Endothelial cell of umbilical vein (primary cell): ENCODE data around the gene HIVEP3. TPM values are rescaled to one million over a fixed set of nuclear protein-coding genes. Genes with fewer than 3 reads are reported as not detected.

Source experiments
- BruUV-seq: library from RNA; stranded (reverse); fragments of 400-500 nt; replicated peaks from 2 replicates; lab custom pipeline; 2021; lab: Mats Ljungman, UMichigan
- CTCF ChIA-PET: fragments of 300-600, 350-600 bp; sonication (Branson Sonifier 250); formaldehyde crosslinking; loops from one replicate; lab custom pipeline; 2021; ENCODE audit warnings: antibody characterized with exemption, inconsistent platforms; lab: Charles Lee
- POLR2A ChIA-PET: fragments of 300-600, 350-600 bp; sonication (Branson Sonifier 250); formaldehyde crosslinking; loops from one replicate; lab custom pipeline; 2021; ENCODE audit warnings: antibody characterized with exemption, inconsistent platforms; lab: Charles Lee
- DNase-seq: peaks from one replicate; pipeline ENCODE4 v3.0.0-alpha.2; 2011; ENCODE audit warnings: low read depth, low spot score
- FAIRE-seq: peaks from 2 replicates; lab custom pipeline; 2011; peaks lifted over from hg19 to GRCh38; lab: Jason Lieb, UNC
- H2AFZ ChIP-seq: 2 replicates; pipeline ENCODE4 v1.6.0; 2012; ENCODE audit warnings: low read depth, low read length, control low read depth, inconsistent platforms
- H3K27ac ChIP-seq: 2 replicates; pipeline ENCODE4 v1.5.1; 2011; ENCODE audit warnings: low read depth, mild to moderate bottlenecking, control low read depth, low read length, moderate library complexity; ENCODE audit not compliant: insufficient read depth
- H3K27me3 ChIP-seq, 2 experiments: 2 replicates each; pipeline versions ENCODE4 v1.6.0 to v1.6.1; 2011; ENCODE audit warnings: low read length in 2 of 2, mixed read lengths in 1 of 2; ENCODE audit not compliant: control insufficient read depth in 2 of 2, insufficient read depth in 2 of 2
- H3K36me3 ChIP-seq, 2 experiments: 2 replicates in 1 of 2; 3 replicates in 1 of 2; pipeline ENCODE4 v1.5.1; 2011; ENCODE audit warnings: low read length in 2 of 2, mild to moderate bottlenecking in 1 of 2, moderate library complexity in 1 of 2; ENCODE audit not compliant: control insufficient read depth in 2 of 2, insufficient read depth in 2 of 2; ENCODE audit errors: extremely low read depth in 1 of 2
- H3K4me1 ChIP-seq: 3 replicates; pipeline ENCODE4 v1.5.1; 2011; ENCODE audit warnings: mild to moderate bottlenecking, low read length; ENCODE audit not compliant: control insufficient read depth, insufficient read depth; ENCODE audit errors: extremely low read depth
- H3K4me2 ChIP-seq: 2 replicates; pipeline ENCODE4 v1.6.1; 2011; ENCODE audit warnings: low read length, control low read depth, mixed read lengths; ENCODE audit not compliant: insufficient read depth
- H3K4me3 ChIP-seq, 3 experiments: fragments of 200-600 bp in 1 of 3; sonication (generic), shearing (Covaris generic) in 1 of 3; replicated peaks in 1 of 3; 2 replicates each; pipeline ENCODE4 v1.5.1; 2011 to 2016; ENCODE audit warnings: control low read depth in 3 of 3, low read length in 3 of 3, mild to moderate bottlenecking in 2 of 3, inconsistent platforms in 1 of 3, low read depth in 1 of 3, moderate library complexity in 1 of 3; ENCODE audit not compliant: insufficient read depth in 1 of 3
- H3K79me2 ChIP-seq: 2 replicates; pipeline ENCODE4 v1.6.0; 2012; ENCODE audit warnings: low read length, inconsistent platforms; ENCODE audit not compliant: control insufficient read depth, insufficient read depth
- H3K9ac ChIP-seq: replicated peaks from 2 replicates; pipeline ENCODE3; 2011; ENCODE audit warnings: low read length, control low read depth; ENCODE audit not compliant: insufficient read depth; ENCODE audit errors: extremely low read depth
- H3K9me1 ChIP-seq: replicated peaks from 3 replicates; pipeline ENCODE4 v1.6.0; 2011; ENCODE audit warnings: mild to moderate bottlenecking, low read length; ENCODE audit not compliant: control insufficient read depth, insufficient read depth; ENCODE audit errors: extremely low read depth
- H3K9me3 ChIP-seq: replicated peaks from 2 replicates; pipeline ENCODE4 v1.5.1; 2012; ENCODE audit warnings: low read length, inconsistent platforms; ENCODE audit not compliant: control insufficient read depth, insufficient read depth
- H4K20me1 ChIP-seq: replicated peaks from 2 replicates; pipeline ENCODE3; 2011; ENCODE audit warnings: mild to moderate bottlenecking, low read length; ENCODE audit not compliant: control insufficient read depth, insufficient read depth; ENCODE audit errors: extremely low read depth
- EZH2 ChIP-seq: IDR thresholded peaks from 2 replicates; pipeline ENCODE4 v1.6.1; 2012; ENCODE audit warnings: borderline replicate concordance, low read depth, mild to moderate bottlenecking, moderate library complexity, low read length, inconsistent platforms; ENCODE audit not compliant: severe bottlenecking
- FOS ChIP-seq: IDR thresholded peaks from 2 replicates; pipeline ENCODE4 v1.6.1; 2011; ENCODE audit warnings: mild to moderate bottlenecking, low read length, moderate library complexity, borderline replicate concordance; ENCODE audit not compliant: insufficient read depth
- GATA2 ChIP-seq: IDR thresholded peaks from 2 replicates; pipeline ENCODE4 v1.7.0; 2011; ENCODE audit warnings: low read depth, mild to moderate bottlenecking, moderate library complexity, mixed read lengths, low read length; ENCODE audit not compliant: insufficient read length, insufficient read depth
- JUN ChIP-seq: IDR thresholded peaks from 2 replicates; pipeline ENCODE4 v1.6.1; 2011; ENCODE audit warnings: borderline replicate concordance, low read depth; ENCODE audit not compliant: insufficient read length, insufficient read depth
- MAX ChIP-seq: IDR thresholded peaks from 2 replicates; pipeline ENCODE4 v1.6.1; 2011; ENCODE audit not compliant: insufficient read depth, insufficient read length
- MYC ChIP-seq: IDR thresholded peaks from one replicate; pipeline ENCODE4 v1.6.1; 2011; ENCODE audit warnings: mild to moderate bottlenecking, low read depth, low read length
- POLR2A ChIP-seq: IDR thresholded peaks from 2 replicates; pipeline ENCODE4 v1.6.1; 2012; ENCODE audit warnings: low read depth, mild to moderate bottlenecking, control low read depth, low read length
- POLR2AphosphoS5 ChIP-seq: IDR thresholded peaks from 2 replicates; pipeline ENCODE4 v1.6.1; 2012; ENCODE audit warnings: low read depth, mild to moderate bottlenecking, control low read depth, low read length, moderate library complexity; ENCODE audit not compliant: insufficient read depth
- dilution Hi-C: fragments of 300-500 bp; cut with MboI; formaldehyde crosslinking; loops from one replicate; pipeline ENCODE4 v1.15.0; 2019; ENCODE audit warnings: low sequenced_read_pairs; ENCODE audit not compliant: extremely low pct_ligation_motif_present
- intact Hi-C: fragments of 100-400 bp; cut with micrococcal nuclease; formaldehyde crosslinking; loops from one replicate; pipeline ENCODE4 v1.10.0; 2022
- polyA plus RNA-seq, 4 experiments: library from polyadenylated mRNA; depleted of rRNA in 3 of 4; stranded (reverse) in 3 of 4; unstranded in 1 of 4; fragments of >200 nt; gene quantifications; 2 replicates each; pipeline versions ENCODE4 v1.2.1 to v1.2.3, GENCODE V29; 2011 to 2012; ENCODE audit warnings: missing spikeins in 1 of 4
- total RNA-seq: library from RNA; stranded (reverse); gene quantifications from 2 replicates; pipeline ENCODE4 v1.2.3, GENCODE V29; 2021
- TF ChIP-seq, protein P1 (sequence below), 2 donors: IDR thresholded peaks; 1 replicate in 1 of 2; 2 replicates in 1 of 2; pipeline ENCODE4 v1.5.1; 2011; ENCODE audit warnings: low read length in 2 of 2, mild to moderate bottlenecking in 2 of 2, moderate library complexity in 2 of 2, control low read depth in 1 of 2, inconsistent platforms in 1 of 2, low read depth in 1 of 2; ENCODE audit not compliant: insufficient read depth in 1 of 2; ENCODE audit errors: extremely low read depth in 1 of 2

HIVEP3 gene
- total and polyA plus RNA-seq, 2 donors (not counting 3 experiments of a cell fraction or from before 2014, with no cell fraction given), result 3.4 to 4.0 TPM

DNA sequence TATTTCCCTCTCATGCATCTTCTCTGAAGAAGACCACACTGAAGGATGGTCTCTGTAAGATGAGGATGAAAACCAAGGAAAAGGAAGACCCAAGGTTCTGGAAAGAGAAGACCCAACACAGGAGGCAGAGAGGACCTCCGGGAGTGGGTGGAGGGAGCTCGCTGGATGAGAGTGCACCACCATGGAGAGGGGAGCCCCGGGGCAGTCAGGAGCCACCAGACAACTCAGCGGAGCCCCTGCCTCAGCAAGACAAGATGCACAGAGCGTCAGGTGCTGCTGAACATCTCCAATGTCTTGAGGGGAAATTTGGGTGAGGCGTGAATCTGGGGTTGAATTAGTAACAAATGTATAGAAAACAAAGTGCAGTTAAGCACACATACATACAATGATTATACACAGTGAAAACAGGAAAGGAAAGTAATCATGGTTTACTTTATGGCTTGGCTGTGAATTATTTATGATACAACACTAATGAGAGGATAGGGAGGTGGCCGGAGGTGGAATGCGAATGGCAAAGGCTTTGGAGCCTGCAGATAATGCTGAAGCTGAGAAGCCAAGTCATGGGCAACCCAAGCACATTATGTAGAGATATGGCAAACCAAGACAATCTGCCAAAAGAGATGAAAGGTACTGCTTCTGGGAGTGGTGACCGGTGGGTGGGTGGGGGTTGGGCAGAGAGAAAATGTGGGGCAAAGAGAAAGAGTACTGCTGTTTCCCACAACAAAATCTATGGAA, 353.8 kb downstream of the HIVEP3 start:
- Histone ChIP-seq H2AFZ (no peak overlapping the region), H3K27me3 (no peaks in the 10 kb centered on the region), H3K36me3 (no peaks in the 10 kb centered on the region), H4K20me1 (no peaks in the 10 kb centered on the region), H3K27ac (no peak overlapping the region), H3K4me1 (no peaks in the 10 kb centered on the region), H3K4me3 (no peak overlapping the region), H3K79me2 (no peaks in the 10 kb centered on the region), H3K4me2 (no peak overlapping the region), H3K9ac (no peak overlapping the region), H3K9me1 (no peaks in the 10 kb centered on the region), H3K9me3 (no peaks in the 10 kb centered on the region)
- no TSS peak for BruUV-seq
- dilution Hi-C loops, result no loop called here
- DNase-seq (no peak), FAIRE-seq (no peak)
- intact Hi-C loops, result no loop called here
- POLR2A ChIA-PET, result no interaction called here
- CTCF ChIA-PET, result no interaction called here
- no peak for TF ChIP-seq EZH2
- TF ChIP-seq GATA2, result no peak
- no peak for TF ChIP-seq MYC
- TF ChIP-seq, protein P1, sequence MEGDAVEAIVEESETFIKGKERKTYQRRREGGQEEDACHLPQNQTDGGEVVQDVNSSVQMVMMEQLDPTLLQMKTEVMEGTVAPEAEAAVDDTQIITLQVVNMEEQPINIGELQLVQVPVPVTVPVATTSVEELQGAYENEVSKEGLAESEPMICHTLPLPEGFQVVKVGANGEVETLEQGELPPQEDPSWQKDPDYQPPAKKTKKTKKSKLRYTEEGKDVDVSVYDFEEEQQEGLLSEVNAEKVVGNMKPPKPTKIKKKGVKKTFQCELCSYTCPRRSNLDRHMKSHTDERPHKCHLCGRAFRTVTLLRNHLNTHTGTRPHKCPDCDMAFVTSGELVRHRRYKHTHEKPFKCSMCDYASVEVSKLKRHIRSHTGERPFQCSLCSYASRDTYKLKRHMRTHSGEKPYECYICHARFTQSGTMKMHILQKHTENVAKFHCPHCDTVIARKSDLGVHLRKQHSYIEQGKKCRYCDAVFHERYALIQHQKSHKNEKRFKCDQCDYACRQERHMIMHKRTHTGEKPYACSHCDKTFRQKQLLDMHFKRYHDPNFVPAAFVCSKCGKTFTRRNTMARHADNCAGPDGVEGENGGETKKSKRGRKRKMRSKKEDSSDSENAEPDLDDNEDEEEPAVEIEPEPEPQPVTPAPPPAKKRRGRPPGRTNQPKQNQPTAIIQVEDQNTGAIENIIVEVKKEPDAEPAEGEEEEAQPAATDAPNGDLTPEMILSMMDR (IDR thresholded peaks at IDR 0.05; ENCODE audit: extremely low read depth in 1 of 2, insufficient read depth in 1 of 2, low read depth in 1 of 2, low read length in 2 of 2), result no peak
- no peak for TF ChIP-seq JUN
- no peak for TF ChIP-seq MAX
- no peak for TF ChIP-seq POLR2A
- TF ChIP-seq POLR2AphosphoS5, result no peak
- TF ChIP-seq FOS, result no peak
